HEK293T (cell line): Measurements from ENCODE around the gene ERBB4.

Experiments used
- CTCF ChIA-PET: fragments of 350-600 bp; formaldehyde crosslinking; extraction: SDS; loops from one replicate; lab custom pipeline; 2021; ENCODE audit warnings: antibody characterized with exemption, inconsistent platforms; lab: Yijun Ruan, JAX
- POLR2A ChIA-PET: fragments of 350-600 bp; formaldehyde crosslinking; extraction: SDS; loops from one replicate; lab custom pipeline; 2020; ENCODE audit warnings: antibody characterized with exemption, inconsistent platforms; lab: Yijun Ruan, JAX
- DNase-seq: peaks from one replicate; pipeline ENCODE4 v3.0.0; 2012; ENCODE audit warnings: mixed read lengths; ENCODE audit errors: extremely low spot score
- ARNT ChIP-seq: fragments of 450-650 bp; IDR thresholded peaks from 2 replicates; pipeline ENCODE4 v1.6.1; 2017; ENCODE audit warnings: mild to moderate bottlenecking
- BHLHE40 ChIP-seq: fragments of 450-650 bp; IDR thresholded peaks from 2 replicates; pipeline ENCODE4 v1.6.1; 2016; ENCODE audit warnings: mild to moderate bottlenecking, moderate library complexity, borderline replicate concordance
- CTBP1 ChIP-seq: fragments of 450-650 bp; IDR thresholded peaks from 2 replicates; pipeline ENCODE4 v1.6.1; 2016; ENCODE audit warnings: borderline replicate concordance
- ELF4 ChIP-seq: fragments of 450-650 bp; IDR thresholded peaks from 2 replicates; pipeline ENCODE4 v1.6.1; 2017; ENCODE audit warnings: antibody characterized with exemption
- FOXA1 ChIP-seq: fragments of 450-650 bp; IDR thresholded peaks from 2 replicates; pipeline ENCODE4 v1.6.1; 2016; ENCODE audit warnings: mild to moderate bottlenecking
- FOXK2 ChIP-seq: fragments of 450-650 bp; IDR thresholded peaks from 2 replicates; pipeline ENCODE4 v1.6.1; 2016; ENCODE audit warnings: mild to moderate bottlenecking
- FOXM1 ChIP-seq: fragments of 450-650 bp; IDR thresholded peaks from 2 replicates; pipeline ENCODE4 v1.6.1; 2017; ENCODE audit warnings: mild to moderate bottlenecking, borderline replicate concordance
- HDGF ChIP-seq: fragments of 450-650 bp; IDR thresholded peaks from 2 replicates; pipeline ENCODE4 v1.6.1; 2017; ENCODE audit warnings: antibody characterized with exemption, borderline replicate concordance
- L3MBTL2 ChIP-seq: fragments of 450-650 bp; conservative IDR thresholded peaks from 2 replicates; pipeline ENCODE4 v1.6.1; 2016; ENCODE audit warnings: mild to moderate bottlenecking
- LEF1 ChIP-seq: fragments of 450-650 bp; IDR thresholded peaks from 2 replicates; pipeline ENCODE4 v1.6.1; 2017; ENCODE audit warnings: mild to moderate bottlenecking, borderline replicate concordance
- NFRKB ChIP-seq: fragments of 450-650 bp; IDR thresholded peaks from 2 replicates; pipeline ENCODE4 v1.6.1; 2016; ENCODE audit warnings: mild to moderate bottlenecking, moderate library complexity
- SP1 ChIP-seq: fragments of 450-650 bp; IDR thresholded peaks from 2 replicates; pipeline ENCODE4 v1.6.1; 2017
- SUZ12 ChIP-seq: fragments of 450-650 bp; IDR thresholded peaks from 2 replicates; pipeline ENCODE4 v1.6.1; 2016; ENCODE audit warnings: mild to moderate bottlenecking
- TARDBP ChIP-seq: fragments of 450-650 bp; IDR thresholded peaks from 2 replicates; pipeline ENCODE4 v1.6.1; 2016
- ZNF384 ChIP-seq: fragments of 450-650 bp; IDR thresholded peaks from 2 replicates; pipeline ENCODE4 v1.6.1; 2016
- TF ChIP-seq, protein P1 (sequence below): fragments of 450-650 bp; IDR thresholded peaks from 2 replicates; pipeline ENCODE4 v1.6.1; 2016

The ERBB4 gene

GRCh38 chr2:211900000-211900399 lies 638.6 kb downstream of the ERBB4 start:
- ChIA-PET POLR2A (no interaction called here), CTCF (no interaction called here)
- peak; percentile 4 for DNase-seq
- TF ChIP-seq ARNT, result no peak
- no peak for TF ChIP-seq SP1
- TF ChIP-seq FOXA1, result no peak
- TF ChIP-seq FOXM1, result no peak
- TF ChIP-seq LEF1, result no peak
- TF ChIP-seq BHLHE40, result no peak
- TF ChIP-seq L3MBTL2, result no peak
- no peak for TF ChIP-seq CTBP1
- no peak for TF ChIP-seq TARDBP
- no peak for TF ChIP-seq HDGF
- no peak for TF ChIP-seq ELF4
- TF ChIP-seq ZNF384, result no peak
- no peak for TF ChIP-seq SUZ12
- no peak for TF ChIP-seq FOXK2
- TF ChIP-seq, protein P1, sequence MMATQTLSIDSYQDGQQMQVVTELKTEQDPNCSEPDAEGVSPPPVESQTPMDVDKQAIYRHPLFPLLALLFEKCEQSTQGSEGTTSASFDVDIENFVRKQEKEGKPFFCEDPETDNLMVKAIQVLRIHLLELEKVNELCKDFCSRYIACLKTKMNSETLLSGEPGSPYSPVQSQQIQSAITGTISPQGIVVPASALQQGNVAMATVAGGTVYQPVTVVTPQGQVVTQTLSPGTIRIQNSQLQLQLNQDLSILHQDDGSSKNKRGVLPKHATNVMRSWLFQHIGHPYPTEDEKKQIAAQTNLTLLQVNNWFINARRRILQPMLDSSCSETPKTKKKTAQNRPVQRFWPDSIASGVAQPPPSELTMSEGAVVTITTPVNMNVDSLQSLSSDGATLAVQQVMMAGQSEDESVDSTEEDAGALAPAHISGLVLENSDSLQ, result no peak
- no peak for TF ChIP-seq NFRKB

- no peak for TF ChIP-seq L3MBTL2
- no peak for TF ChIP-seq ELF4
- no peak for TF ChIP-seq LEF1
Measured at GRCh38 chr2:211898702-211899101, 639.9 kb downstream of the ERBB4 start.

GRCh38 chr2:211881449-211881848 lies 657.2 kb downstream of the ERBB4 start:
- ChIA-PET CTCF (no interaction called here), POLR2A (no interaction called here)
- TF ChIP-seq SP1 (no peak), FOXM1 (no peak), ARNT (no peak), SUZ12 (no peak), CTBP1 (no peak), NFRKB (no peak), FOXA1 (no peak), LEF1 (no peak), L3MBTL2 (no peak), ZNF384 (no peak), FOXK2 (no peak), HDGF (no peak), TARDBP (no peak), ELF4 (no peak), BHLHE40 (no peak)
- TF ChIP-seq, protein P1, result no peak
- no peak for DNase-seq

More at GRCh38 chr2:211898702-211899101, 639.9 kb downstream of the ERBB4 start:
- no peak for DNase-seq
- ChIA-PET POLR2A (no interaction called here), CTCF (no interaction called here)

DNA sequence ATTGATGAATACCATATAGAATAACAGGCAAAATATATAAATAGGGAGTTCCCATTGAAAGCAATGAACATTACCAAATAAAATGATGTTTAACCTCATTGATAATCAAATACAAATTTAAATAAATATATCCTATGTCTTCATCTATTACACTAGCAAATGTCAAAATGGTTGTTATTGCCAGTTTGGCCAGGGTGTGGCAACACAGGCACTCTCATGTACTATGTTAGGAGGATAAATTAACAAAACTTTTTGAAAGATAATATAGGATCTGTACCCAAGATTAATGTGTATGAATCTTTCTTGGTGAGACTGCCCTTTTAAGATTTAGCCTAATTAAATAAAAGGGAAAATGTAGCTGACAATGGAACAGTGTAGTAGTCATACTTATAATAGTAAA lies 659.3 kb downstream of the ERBB4 start:
- no peak for DNase-seq
- CTCF ChIA-PET, result no interaction called here
- POLR2A ChIA-PET, result no interaction called here
- TF ChIP-seq SUZ12, result no peak
- no peak for TF ChIP-seq CTBP1
- no peak for TF ChIP-seq NFRKB
- TF ChIP-seq ARNT, result no peak
- TF ChIP-seq ZNF384, result no peak
- TF ChIP-seq HDGF, result no peak
- TF ChIP-seq FOXA1, result no peak
- no peak for TF ChIP-seq FOXK2
- TF ChIP-seq, protein P1, result no peak
- TF ChIP-seq L3MBTL2, result no peak
- TF ChIP-seq ELF4, result no peak
- no peak for TF ChIP-seq LEF1
- no peak for TF ChIP-seq BHLHE40
- no peak for TF ChIP-seq FOXM1
- TF ChIP-seq TARDBP, result no peak
- no peak for TF ChIP-seq SP1

GRCh38 chr2:211877061-211877460 lies 661.5 kb downstream of the ERBB4 start:
- POLR2A ChIA-PET, result no interaction called here

DNA sequence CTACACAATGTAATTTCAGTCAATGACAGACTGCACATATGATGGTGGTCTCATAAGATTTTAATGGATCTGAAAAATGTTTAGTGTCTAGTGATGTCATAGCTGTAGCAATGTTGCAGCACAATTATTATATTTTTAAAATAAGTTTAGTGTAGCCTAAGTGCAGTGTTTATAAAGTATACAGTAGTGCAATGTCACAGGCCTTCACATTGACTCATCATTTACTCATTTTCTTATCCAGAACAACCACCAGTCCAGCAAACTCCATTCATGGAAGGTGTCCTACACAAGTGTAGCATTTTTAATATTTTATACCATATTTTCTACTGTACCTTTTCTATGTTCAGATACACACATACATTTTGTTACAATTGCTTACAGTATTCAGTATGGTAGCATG lies 663.1 kb downstream of the ERBB4 start:
- ChIA-PET CTCF (no interaction called here), POLR2A (no interaction called here)
- TF ChIP-seq HDGF (no peak), SUZ12 (no peak), SP1 (no peak), BHLHE40 (no peak), CTBP1 (no peak), L3MBTL2 (no peak), ELF4 (no peak), FOXK2 (no peak), ARNT (no peak), FOXM1 (no peak), NFRKB (no peak), ZNF384 (no peak), TARDBP (no peak), FOXA1 (no peak), LEF1 (no peak)
- TF ChIP-seq, protein P1, result no peak
- no peak for DNase-seq

More at GRCh38 chr2:211877061-211877460, 661.5 kb downstream of the ERBB4 start:
- TF ChIP-seq, protein P1, result no peak
- TF ChIP-seq TARDBP, result no peak
- TF ChIP-seq HDGF, result no peak
- no peak for TF ChIP-seq FOXA1
- no peak for TF ChIP-seq ELF4
- CTCF ChIA-PET, result no interaction called here
- DNase-seq, result no peak
